ENCODE results near the gene BTBD17. TPM values are rescaled to one million over a fixed set of nuclear protein-coding genes. Genes with fewer than 3 reads are reported as not detected.

BTBD17 gene
- polyA plus RNA-seq, 1 donor: 0.18 TPM

GRCh38 chr17:74387365-74388218 is 25.9 kb upstream of the BTBD17 start:
- DNase-seq: no peak

DNA sequence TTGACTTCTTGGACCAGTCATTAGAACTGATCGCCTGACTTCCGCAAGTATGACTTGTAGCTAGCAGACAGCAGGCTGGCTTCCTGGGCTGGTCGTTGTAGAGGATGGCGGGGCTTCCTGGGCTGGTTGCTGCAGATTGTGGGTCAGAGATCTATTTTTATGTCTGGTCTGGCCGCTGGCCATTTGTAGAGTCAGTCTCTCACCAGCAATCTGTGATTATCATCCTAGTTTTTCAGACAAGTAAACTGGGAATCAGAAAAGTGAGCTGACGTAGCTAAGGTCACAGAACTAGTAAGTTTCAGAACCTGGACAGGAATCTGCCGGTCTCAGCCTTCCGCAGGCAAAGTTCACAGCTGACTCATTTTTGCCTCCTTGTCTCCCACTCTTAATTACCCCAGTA is 24.7 kb upstream of the BTBD17 start:
- no peak for DNase-seq

- DNase-seq: no peak
Observed at GRCh38 chr17:74385201-74385600, 23.5 kb upstream of the BTBD17 start.

GRCh38 chr17:74383141-74383540 is 21.5 kb upstream of the BTBD17 start:
- no peak for DNase-seq

DNA sequence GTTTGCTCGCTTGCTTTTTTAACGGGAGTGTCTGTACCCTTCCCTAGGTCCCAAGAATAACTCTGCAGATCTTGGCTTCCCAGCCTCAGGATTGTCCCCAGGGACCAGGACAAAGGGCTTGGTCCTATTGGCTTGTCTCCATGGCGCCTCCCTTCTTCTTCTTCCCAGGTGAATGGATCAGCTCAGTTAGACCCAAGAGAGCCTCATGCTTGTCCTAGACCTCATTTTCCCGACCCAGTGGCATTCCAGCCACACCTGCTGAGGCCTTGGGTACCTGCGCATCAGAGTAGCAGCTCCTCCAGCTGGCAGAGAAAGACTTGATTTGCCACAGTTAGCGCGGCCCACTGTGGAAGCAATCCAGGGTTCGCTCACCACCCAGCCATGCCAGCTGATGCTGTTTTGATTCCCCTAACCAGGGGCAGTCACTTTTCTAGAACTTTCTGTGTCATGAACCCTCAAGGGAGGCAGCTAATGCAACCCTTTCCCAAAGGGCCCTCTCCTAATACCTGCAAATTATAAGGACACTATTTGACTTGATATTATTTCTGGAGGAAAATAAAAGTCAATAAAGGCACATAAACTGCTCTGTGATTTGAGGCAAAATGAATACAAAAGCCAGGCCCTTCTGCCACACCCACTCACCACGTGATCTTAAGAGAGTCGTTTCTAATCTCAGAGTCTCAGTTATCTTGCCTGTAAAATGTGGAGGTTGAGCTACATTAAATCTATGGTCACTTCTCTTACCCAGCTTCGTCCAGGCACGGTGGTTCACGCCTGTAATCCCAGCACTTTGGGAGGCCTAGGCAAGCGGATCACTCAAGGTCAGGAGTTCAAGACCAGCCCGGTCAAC is 19.5 kb upstream of the BTBD17 start:
- DNase-seq: no peak

DNA sequence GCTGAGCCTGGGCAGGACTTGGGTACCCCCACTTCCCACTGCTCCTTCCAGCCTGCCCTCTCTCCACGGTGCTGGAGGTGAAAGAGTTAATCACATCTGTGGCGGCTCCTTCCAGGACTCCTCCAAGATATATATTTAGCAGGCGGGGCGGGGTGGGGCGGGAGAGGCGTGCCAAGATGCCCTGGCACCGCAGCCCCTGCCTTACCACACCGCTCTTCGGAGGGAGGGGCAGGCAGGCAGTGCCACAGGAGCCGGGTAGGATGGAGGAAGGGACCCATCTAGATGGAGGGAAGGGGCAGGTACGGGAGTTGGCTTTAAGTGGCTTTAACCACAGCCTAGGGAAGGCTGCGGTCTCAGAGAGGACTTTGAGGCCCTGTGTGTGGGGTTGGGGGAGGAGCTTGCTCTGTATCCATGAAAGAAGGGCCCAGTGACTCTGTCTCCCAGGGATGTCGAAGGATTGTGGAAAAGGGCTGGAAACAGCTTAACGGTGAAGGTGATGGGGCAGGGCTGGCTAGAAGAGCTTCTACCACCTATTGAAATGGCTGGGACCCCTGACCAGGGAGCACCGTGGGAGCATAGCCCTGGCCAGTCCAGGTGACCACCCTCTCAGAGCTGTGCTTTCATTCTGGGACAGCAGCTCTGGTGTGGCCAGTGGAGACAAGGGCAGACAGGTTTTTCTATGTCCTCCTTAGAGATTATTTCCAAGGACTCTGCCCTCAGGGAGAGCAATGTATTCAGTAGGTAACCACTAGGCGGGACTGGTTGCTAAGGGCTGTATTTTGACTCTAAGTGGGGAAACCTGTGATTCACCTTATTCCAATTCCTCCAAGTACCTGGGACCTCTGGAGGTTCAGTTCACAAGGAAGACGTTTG is 18.7 kb upstream of the BTBD17 start:
- no peak for DNase-seq

GRCh38 chr17:74379495-74380085 is 17.9 kb upstream of the BTBD17 start:
- peak; percentile 89 for DNase-seq

GRCh38 chr17:74374858-74375257 is 13.2 kb upstream of the BTBD17 start:
- DNase-seq: no peak

- no peak for DNase-seq
Observed at GRCh38 chr17:74373838-74374606, 12.4 kb upstream of the BTBD17 start.

- no peak for DNase-seq
Observed at GRCh38 chr17:74372426-74372825, 10.8 kb upstream of the BTBD17 start.

DNA sequence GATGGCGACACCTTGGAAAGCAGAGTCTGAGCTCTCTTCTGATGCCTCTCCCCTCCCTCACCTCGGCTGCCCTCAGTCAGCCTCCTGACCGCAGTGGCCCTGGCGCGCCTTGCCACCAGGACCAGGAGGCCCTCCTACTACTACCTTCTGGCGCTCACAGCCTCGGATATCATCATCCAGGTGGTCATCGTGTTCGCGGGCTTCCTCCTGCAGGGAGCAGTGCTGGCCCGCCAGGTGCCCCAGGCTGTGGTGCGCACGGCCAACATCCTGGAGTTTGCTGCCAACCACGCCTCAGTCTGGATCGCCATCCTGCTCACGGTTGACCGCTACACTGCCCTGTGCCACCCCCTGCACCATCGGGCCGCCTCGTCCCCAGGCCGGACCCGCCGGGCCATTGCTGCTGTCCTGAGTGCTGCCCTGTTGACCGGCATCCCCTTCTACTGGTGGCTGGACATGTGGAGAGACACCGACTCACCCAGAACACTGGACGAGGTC is 10.0 kb upstream of the BTBD17 start:
- DNase-seq: no peak

DNA sequence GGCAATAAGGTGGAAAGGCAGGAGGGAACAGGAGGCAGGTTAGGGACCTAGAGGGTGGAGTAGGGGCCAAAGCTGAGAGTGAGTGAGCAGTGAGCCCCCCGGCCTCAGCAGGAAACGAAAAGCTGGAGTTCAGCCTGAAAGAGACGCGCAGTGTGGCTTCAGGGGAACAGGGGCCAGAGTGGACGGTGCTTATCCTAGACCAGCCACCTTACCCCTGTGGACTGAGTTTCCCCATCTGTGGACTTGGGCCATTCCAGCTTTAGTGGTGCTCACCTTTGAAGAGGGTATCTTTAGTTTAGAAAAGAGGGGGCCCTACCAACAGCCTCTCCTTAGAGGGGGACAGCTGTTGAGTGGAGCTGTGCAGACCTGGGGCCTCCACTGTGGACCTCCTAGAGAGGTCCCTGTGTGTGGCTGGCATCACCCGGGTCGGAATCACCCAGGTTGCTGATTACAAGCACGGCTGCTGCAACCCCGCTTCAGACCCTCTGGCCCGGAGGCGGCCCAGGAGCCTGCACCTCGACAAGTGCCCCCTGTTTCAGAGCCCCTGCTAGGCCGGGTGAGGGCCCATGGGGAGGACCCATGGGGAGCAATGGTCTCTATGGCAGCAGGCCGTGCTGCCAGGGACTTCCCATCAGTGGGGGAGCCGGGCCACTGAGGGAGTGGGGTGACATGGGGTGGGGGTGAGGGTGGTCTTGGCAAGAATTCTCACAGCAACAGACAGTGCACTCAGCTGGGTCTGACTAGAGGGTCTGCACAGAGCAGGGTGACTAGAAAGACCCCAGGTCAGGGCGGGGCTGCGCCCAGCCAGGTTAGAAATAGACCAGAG is 8.2 kb upstream of the BTBD17 start:
- DNase-seq: no peak

- no peak for DNase-seq
Observed at GRCh38 chr17:74369221-74369620, 7.6 kb upstream of the BTBD17 start.

DNA sequence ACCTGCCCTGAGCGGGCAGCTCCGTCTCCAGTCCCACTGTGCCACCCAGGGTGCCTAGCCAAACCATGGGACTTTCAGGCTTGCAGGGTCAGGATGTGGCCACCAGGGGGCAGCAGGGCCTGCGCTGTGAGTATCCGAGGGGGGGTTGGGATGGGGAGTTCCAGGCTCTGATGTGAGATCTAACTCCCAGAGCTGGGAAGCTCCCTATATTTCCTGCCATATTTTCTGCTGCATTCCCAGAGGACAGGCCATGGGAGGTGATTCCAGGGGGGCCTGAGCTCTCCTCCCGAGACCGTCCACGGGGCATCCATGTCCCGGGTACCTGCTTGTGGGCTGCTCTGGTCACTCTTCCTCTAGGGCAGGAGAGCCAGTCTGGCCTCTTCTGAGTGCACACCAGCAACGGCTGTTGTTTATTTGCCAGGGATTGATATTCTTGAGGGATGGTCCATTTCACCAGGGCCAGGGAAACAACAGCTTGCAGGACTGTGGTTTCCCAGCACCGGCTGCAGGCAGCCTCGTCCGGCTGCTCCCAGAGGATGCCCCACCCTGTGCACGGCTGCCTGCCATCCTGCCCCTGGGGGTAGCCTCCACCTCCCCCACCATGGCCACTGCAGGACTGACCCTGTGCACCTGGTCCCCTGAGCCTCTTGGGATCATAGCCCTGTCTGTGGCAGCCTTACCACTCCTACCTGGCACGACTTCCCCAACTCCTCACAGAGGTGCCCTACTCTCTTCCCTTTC is 6.8 kb upstream of the BTBD17 start:
- DNase-seq: no peak

- DNase-seq: no peak
Observed at GRCh38 chr17:74367206-74367605, 5.5 kb upstream of the BTBD17 start, which contains the start of gene GPR142. Gene GPR142 (plus strand): TSS chr17:74367506. CDS start chr17:74369541, 2,035 bp downstream.

- DNase-seq: no peak
Observed at GRCh38 chr17:74362810-74363498, 1.3 kb upstream of the BTBD17 start.

- DNase-seq: no peak
Observed at GRCh38 chr17:74362069-74362405, 369 bp upstream of the BTBD17 start.

DNA sequence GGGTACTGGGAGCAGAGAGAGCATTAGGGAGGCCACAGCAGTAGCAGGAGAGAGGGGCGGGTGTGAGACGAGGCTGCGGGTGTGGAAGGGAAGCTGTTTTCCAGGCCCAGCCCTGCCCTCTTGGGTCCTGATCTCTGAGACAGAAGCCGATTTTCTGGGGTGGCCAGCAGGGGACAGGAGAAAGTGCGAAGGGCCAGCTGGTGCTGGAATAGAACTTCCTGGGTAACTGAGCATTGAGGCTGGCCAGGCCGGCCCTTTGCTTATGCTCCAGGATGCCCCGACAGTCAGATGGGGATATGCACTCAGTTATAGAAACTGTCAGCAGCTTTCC is 804 bp downstream of the BTBD17 start:
- DNase-seq: no peak

DNA sequence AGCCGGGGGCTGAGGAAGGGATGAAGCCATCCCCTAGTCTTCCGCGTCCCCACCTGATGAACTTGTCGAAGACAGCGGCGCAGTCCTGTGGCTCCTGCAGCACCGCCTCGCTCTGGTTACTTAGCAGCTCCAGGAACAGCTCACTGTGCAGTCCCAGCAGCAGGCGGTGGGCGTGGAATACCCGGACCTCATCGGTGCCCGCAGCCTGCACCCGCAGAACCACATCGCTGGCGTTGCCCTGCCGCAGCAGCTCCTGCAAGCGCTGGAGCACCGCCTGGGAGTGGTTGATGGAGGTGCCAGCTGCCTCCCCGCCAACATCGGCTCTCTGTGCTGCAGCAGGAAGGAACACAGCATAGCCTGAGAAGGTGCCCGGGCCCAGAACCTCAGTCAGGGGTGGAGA is 1.8 kb downstream of the BTBD17 start:
- DNase-seq: no peak
